MCF 10A (cell line): ENCODE measurements around the gene NR5A2. TPM values are rescaled to one million over a fixed set of nuclear protein-coding genes. Genes with fewer than 3 reads are reported as not detected.

Experiments
- BruUV-seq: library from RNA; stranded (reverse); fragments of 400-500 nt; replicated peaks from 2 replicates; lab custom pipeline; 2021; lab: Mats Ljungman, UMichigan
- CTCF ChIA-PET: fragments of 300-600 bp; sonication (Branson Sonifier 250); formaldehyde crosslinking; extraction: SDS; loops from one replicate; lab custom pipeline; 2021; ENCODE audit warnings: antibody characterized with exemption, inconsistent platforms; lab: Yijun Ruan, JAX
- POLR2A ChIA-PET: fragments of 300-600, 350-650 bp; sonication (Branson Sonifier 250); formaldehyde crosslinking; extraction: SDS; loops from one replicate; lab custom pipeline; 2020; ENCODE audit warnings: antibody characterized with exemption, inconsistent platforms; lab: Yijun Ruan, JAX
- DNase-seq: peaks from one replicate; pipeline ENCODE4 v3.0.0-alpha.2; 2018; ENCODE audit not compliant: unreplicated experiment
- H3K27ac Mint-ChIP-seq: one replicate; pipeline ENCODE4 v1.8.0; 2022; ENCODE audit warnings: mild to moderate bottlenecking, low read depth, mixed read lengths; ENCODE audit not compliant: unreplicated experiment
- H3K27me3 Mint-ChIP-seq: one replicate; pipeline ENCODE4 v1.8.0; 2022; ENCODE audit warnings: mixed read lengths; ENCODE audit not compliant: insufficient read depth, unreplicated experiment
- H3K36me3 Mint-ChIP-seq: one replicate; pipeline ENCODE4 v1.8.0; 2022; ENCODE audit warnings: mild to moderate bottlenecking, moderate library complexity, mixed read lengths; ENCODE audit not compliant: insufficient read depth, unreplicated experiment
- H3K4me1 Mint-ChIP-seq: one replicate; pipeline ENCODE4 v1.8.0; 2022; ENCODE audit warnings: mixed read lengths; ENCODE audit not compliant: insufficient read depth, unreplicated experiment
- H3K4me3 Mint-ChIP-seq: one replicate; pipeline ENCODE4 v1.8.0; 2022; ENCODE audit warnings: mild to moderate bottlenecking, moderate library complexity, mixed read lengths; ENCODE audit not compliant: unreplicated experiment
- H3K9me3 Mint-ChIP-seq: one replicate; pipeline ENCODE4 v1.8.0; 2022; ENCODE audit warnings: mixed read lengths; ENCODE audit not compliant: unreplicated experiment
- CTCF ChIP-seq: fragments of 200-600 bp; IDR thresholded peaks from one replicate; pipeline ENCODE4 v1.8.0; 2022; ENCODE audit warnings: antibody characterized with exemption, mild to moderate bottlenecking; ENCODE audit not compliant: unreplicated experiment
- intact Hi-C: fragments of 100-400 bp; cut with micrococcal nuclease; formaldehyde crosslinking; loops from 2 replicates; pipeline ENCODE4 v1.14.1; 2022
- total RNA-seq: library from RNA; stranded (reverse); gene quantifications from 2 replicates; pipeline ENCODE4 v1.2.3, GENCODE V29; 2022

The NR5A2 gene
- total RNA-seq, 1 experiment from 2014 or later, result 0.09 TPM

GRCh38 chr1:200131551-200132125 is 104.1 kb downstream of the NR5A2 start:
- BruUV-seq, result no TSS peak
- Mint-ChIP-seq H3K27me3 (no peaks in the 10 kb centered on the region), H3K9me3 (no peaks in the 10 kb centered on the region), H3K27ac (no peak overlapping the region), H3K36me3 (no peaks in the 10 kb centered on the region), H3K4me3 (no peak overlapping the region), H3K4me1 (peaks cover 6% of the 10 kb centered on the region)
- DNase-seq, result no peak
- intact Hi-C loops, result no loop called here
- CTCF ChIA-PET, result interaction anchor here (0.6 to 2.4 kb wide), 4 partner anchors 10 to 446 kb away, joined by 3 to 10 read pairs (median 3); no protein-coding TSS in a partner anchor
- POLR2A ChIA-PET, result no interaction called here
- TF ChIP-seq CTCF, result no peak

GRCh38 chr1:200133123-200133522 is 105.6 kb downstream of the NR5A2 start:
- Mint-ChIP-seq H3K36me3 (no peaks in the 10 kb centered on the region), H3K27ac (no peak overlapping the region), H3K9me3 (no peaks in the 10 kb centered on the region), H3K4me1 (peaks cover 6% of the 10 kb centered on the region), H3K27me3 (no peaks in the 10 kb centered on the region), H3K4me3 (no peak overlapping the region)
- no TSS peak for BruUV-seq
- TF ChIP-seq CTCF, result no peak
- intact Hi-C loops, result no loop called here
- CTCF ChIA-PET, result interaction anchor here (1.0 to 2.4 kb wide), 3 partner anchors 9 to 447 kb away, joined by 3 to 10 read pairs (median 6); no protein-coding TSS in a partner anchor
- POLR2A ChIA-PET, result no interaction called here
- no peak for DNase-seq

GRCh38 chr1:200134116-200134515 is 106.6 kb downstream of the NR5A2 start:
- ChIA-PET POLR2A (no interaction called here), CTCF (interaction anchor here (0.6 to 2.4 kb wide), 4 partner anchors 8 to 448 kb away, joined by 3 to 10 read pairs (median 4); no protein-coding TSS in a partner anchor)
- no TSS peak for BruUV-seq
- no peak for TF ChIP-seq CTCF
- DNase-seq, result no peak
- Mint-ChIP-seq H3K36me3 (no peaks in the 10 kb centered on the region), H3K27me3 (no peaks in the 10 kb centered on the region), H3K27ac (no peak overlapping the region), H3K4me1 (peaks cover 6% of the 10 kb centered on the region), H3K9me3 (no peaks in the 10 kb centered on the region), H3K4me3 (no peak overlapping the region)
- intact Hi-C loops, result no loop called here

GRCh38 chr1:200136384-200136783 is 108.9 kb downstream of the NR5A2 start:
- H3K27ac Mint-ChIP-seq, result no peak overlapping the region
- no peaks in the 10 kb centered on the region for H3K36me3 Mint-ChIP-seq
- H3K27me3 Mint-ChIP-seq, result no peaks in the 10 kb centered on the region
- H3K4me3 Mint-ChIP-seq, result no peak overlapping the region
- intact Hi-C loops, result no loop called here
- ChIA-PET POLR2A (interaction anchor here (0.7 kb wide), 1 partner anchor 89 kb away, joined by 3 read pairs; no protein-coding TSS in a partner anchor), CTCF (interaction anchor here (0.6 to 6.0 kb wide), 7 partner anchors 11 to 354 kb away, joined by 3 to 41 read pairs (median 3); no protein-coding TSS in a partner anchor)
- no peak for DNase-seq
- peaks cover 6% of the 10 kb centered on the region for H3K4me1 Mint-ChIP-seq
- TF ChIP-seq CTCF, result no peak
- BruUV-seq, result no TSS peak
- no peaks in the 10 kb centered on the region for H3K9me3 Mint-ChIP-seq
